Measurements from ENCODE around the gene FOXL2NB.

FOXL2NB gene

GRCh38 chr3:138928727-138929372, 18.2 kb upstream of the FOXL2NB start:
- TF ChIP-seq, protein P1, sequence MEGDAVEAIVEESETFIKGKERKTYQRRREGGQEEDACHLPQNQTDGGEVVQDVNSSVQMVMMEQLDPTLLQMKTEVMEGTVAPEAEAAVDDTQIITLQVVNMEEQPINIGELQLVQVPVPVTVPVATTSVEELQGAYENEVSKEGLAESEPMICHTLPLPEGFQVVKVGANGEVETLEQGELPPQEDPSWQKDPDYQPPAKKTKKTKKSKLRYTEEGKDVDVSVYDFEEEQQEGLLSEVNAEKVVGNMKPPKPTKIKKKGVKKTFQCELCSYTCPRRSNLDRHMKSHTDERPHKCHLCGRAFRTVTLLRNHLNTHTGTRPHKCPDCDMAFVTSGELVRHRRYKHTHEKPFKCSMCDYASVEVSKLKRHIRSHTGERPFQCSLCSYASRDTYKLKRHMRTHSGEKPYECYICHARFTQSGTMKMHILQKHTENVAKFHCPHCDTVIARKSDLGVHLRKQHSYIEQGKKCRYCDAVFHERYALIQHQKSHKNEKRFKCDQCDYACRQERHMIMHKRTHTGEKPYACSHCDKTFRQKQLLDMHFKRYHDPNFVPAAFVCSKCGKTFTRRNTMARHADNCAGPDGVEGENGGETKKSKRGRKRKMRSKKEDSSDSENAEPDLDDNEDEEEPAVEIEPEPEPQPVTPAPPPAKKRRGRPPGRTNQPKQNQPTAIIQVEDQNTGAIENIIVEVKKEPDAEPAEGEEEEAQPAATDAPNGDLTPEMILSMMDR (IDR thresholded peaks at IDR 0.05; ENCODE audit: low read depth, low read length, missing control alignments), result no peak
- H3K4me3 ChIP-seq (ENCODE audit: low read depth, low read length), result no peak overlapping the region
- DNase-seq (ENCODE audit: low read depth), result no peak

GRCh38 chr3:138933068-138933668, 13.8 kb upstream of the FOXL2NB start:
- no peak for DNase-seq (ENCODE audit: low read depth)
- H3K4me3 ChIP-seq (ENCODE audit: low read depth, low read length), result no peak overlapping the region
- TF ChIP-seq, protein P1 (IDR thresholded peaks at IDR 0.05; ENCODE audit: low read depth, low read length, missing control alignments), result no peak

DNA sequence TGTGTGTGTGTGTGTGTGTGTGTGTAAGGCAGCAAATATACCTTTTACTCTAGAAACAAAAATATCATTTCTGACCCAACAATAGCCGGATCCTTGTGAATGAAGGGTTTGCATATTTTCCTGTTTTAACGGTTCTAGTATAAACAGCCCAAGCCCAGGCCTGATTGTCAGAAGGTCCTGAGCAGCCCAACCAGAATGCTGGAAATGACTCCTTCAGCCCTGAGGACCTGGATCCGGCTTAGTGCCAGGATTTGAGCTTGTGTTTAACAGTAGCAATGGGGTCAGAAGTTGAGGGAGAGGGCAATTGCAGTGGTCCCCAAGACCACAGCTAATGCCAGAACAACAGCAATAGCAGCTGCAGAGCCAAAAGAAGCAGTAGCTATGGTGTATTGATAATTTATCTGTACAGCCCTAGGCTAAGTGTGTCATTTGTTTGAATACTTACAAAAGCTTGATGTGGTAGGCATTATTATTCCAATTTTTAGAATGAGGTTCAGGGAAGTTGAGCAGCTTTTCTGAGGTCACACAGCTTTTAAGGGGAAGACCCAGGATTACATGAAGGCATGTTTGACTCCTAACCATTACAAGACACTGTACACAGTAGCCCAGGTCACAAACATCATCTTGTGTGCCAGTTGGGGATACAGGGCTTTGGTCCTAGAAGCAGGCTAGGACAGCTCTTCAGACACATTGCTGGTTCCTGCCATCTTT, 12.9 kb upstream of the FOXL2NB start:
- no peak overlapping the region for H3K4me3 ChIP-seq (ENCODE audit: low read depth, low read length)
- TF ChIP-seq, protein P1 (IDR thresholded peaks at IDR 0.05; ENCODE audit: low read depth, low read length, missing control alignments), result no peak
- no peak for DNase-seq (ENCODE audit: low read depth)

- no peak for DNase-seq (ENCODE audit: low read depth)
- TF ChIP-seq, protein P1 (IDR thresholded peaks at IDR 0.05; ENCODE audit: low read depth, low read length, missing control alignments), result no peak
- H3K4me3 ChIP-seq (ENCODE audit: low read depth, low read length), result peak overlapping the region; percentile 4; the same call in 1 of the 2 replicates
Measured at GRCh38 chr3:138935505-138935862, 11.5 kb upstream of the FOXL2NB start.

DNA sequence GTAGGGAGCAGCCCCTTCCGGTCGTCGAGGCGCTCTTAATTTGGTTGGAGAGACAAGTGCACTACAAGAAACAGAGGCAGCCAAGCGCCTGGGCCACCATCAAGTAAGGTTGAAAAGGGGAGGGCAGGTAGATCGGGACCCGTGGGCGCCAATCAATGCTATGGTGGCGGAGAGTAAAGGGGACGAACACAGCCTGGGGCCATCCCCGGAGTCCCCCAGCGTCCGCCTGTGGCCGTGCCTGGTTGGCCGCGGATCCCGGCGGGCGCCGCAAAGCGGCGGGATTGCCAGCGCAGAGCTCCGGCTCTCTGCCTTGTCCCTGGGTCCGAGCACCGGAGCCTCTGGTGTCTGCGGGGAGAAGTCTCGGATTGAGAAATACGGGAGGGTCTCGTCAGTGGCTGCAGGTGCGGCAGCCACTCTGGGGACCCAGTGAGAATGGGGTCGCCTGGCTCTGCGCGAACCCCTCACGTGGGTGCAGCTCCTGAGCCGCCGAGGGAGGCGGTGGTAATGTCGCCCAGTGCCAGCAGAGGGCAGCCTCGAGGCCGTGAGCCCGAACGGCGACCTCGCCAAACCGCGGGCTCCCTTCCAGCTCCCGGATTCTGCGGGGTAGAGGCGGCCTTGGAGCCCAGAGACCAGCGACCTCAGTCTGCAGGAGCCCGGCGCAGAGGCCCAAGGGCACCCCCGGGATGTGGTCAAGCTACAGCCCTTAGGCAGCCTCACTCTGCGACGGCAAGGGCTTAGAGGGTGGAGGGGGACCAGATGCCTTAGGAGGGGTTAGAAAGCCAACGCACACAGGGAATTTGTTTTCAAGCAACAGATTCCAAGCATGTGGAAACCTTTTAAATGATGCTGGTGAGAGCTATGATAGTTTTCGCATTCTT, 10.9 kb upstream of the FOXL2NB start:
- no peak for DNase-seq (ENCODE audit: low read depth)
- H3K4me3 ChIP-seq (ENCODE audit: low read depth, low read length), result peak overlapping the region; percentile 4; the same call in 1 of the 2 replicates
- TF ChIP-seq, protein P1 (IDR thresholded peaks at IDR 0.05; ENCODE audit: low read depth, low read length, missing control alignments), result peak; percentile 90

- no peak for DNase-seq (ENCODE audit: low read depth)
- TF ChIP-seq, protein P1 (IDR thresholded peaks at IDR 0.05; ENCODE audit: low read depth, low read length, missing control alignments), result no peak
- H3K4me3 ChIP-seq (ENCODE audit: low read depth, low read length), result no peak overlapping the region
Measured at GRCh38 chr3:138936741-138937689, 10.0 kb upstream of the FOXL2NB start.

All from GM12864 (cell line).